Caki2 (cell line): ENCODE results near the gene GBF1. TPM values are rescaled to one million over a fixed set of nuclear protein-coding genes. Genes with fewer than 3 reads are reported as not detected.
A peak's percentile ranks its signal among the peaks of the same experiment; 100 is the strongest.

Source experiments
- DNase-seq: peaks from one replicate; pipeline ENCODE4 v3.0.0-alpha.2; 2015; ENCODE audit warnings: low read depth
- in situ Hi-C: cut with HindIII; loops from 2 replicates; pipeline ENCODE4 v1.10.0; 2016; ENCODE audit warnings: low sequenced_read_pairs, low pct_unique_long_range_greater_than_20kb, mixed read lengths
- total RNA-seq: library from RNA; depleted of rRNA; stranded (reverse); fragments of >200 nt; shearing (Covaris generic); gene quantifications from 2 replicates; pipeline ENCODE4 v1.2.3, GENCODE V29; 2014; ENCODE audit warnings: low replicate concordance

GBF1 gene
- total RNA-seq, 1 experiment from 2014 or later = 14.8 TPM

- DNase-seq = peak; percentile 85
- in situ Hi-C loops = no loop called here
These were observed 150.3 kb downstream of the GBF1 start, which contains the start of gene NFKB2 for GRCh38 chr10:102395400-102396316. TSS of gene NFKB2 (plus strand) at chr10:102395705. CDS start at chr10:102395960, 255 bp downstream.

GRCh38 chr10:102396317-102396650 is 151.0 kb downstream of the GBF1 start:
- in situ Hi-C loops = no loop called here
- no peak for DNase-seq

GRCh38 chr10:102396730-102397151 is 151.4 kb downstream of the GBF1 start:
- in situ Hi-C loops = no loop called here
- no peak for DNase-seq

- in situ Hi-C loops = no loop called here
- no peak for DNase-seq
These were observed 152.2 kb downstream of the GBF1 start for GRCh38 chr10:102397222-102398171.

DNA sequence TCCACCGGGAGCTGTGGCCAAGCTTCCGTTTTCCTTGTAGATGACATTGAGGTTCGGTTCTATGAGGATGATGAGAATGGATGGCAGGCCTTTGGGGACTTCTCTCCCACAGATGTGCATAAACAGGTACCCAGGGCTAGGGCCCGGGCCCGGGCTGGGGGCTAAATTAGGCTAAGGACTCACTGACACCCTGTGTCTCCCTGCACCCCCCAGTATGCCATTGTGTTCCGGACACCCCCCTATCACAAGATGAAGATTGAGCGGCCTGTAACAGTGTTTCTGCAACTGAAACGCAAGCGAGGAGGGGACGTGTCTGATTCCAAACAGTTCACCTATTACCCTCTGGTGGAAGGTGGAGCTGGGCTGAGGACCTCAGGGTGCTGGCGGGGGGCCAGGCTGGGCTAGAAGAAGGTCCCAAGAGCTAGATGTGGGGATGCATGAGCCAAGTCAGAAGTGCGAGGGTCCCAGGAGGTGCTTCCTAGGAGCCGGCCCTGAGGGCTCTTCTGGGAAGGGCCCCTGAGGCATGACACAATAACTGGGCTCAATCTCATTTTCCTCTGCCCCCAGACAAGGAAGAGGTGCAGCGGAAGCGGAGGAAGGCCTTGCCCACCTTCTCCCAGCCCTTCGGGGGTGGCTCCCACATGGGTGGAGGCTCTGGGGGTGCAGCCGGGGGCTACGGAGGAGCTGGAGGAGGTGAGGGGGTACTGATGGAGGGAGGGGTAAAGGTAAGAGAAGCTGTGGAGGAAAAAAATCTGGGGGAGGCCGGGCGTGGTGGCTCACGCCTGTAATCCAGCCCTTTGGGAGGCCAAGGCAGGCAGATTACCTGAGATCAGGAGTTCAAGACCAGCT is 153.1 kb downstream of the GBF1 start:
- in situ Hi-C loops = no loop called here
- no peak for DNase-seq

DNA sequence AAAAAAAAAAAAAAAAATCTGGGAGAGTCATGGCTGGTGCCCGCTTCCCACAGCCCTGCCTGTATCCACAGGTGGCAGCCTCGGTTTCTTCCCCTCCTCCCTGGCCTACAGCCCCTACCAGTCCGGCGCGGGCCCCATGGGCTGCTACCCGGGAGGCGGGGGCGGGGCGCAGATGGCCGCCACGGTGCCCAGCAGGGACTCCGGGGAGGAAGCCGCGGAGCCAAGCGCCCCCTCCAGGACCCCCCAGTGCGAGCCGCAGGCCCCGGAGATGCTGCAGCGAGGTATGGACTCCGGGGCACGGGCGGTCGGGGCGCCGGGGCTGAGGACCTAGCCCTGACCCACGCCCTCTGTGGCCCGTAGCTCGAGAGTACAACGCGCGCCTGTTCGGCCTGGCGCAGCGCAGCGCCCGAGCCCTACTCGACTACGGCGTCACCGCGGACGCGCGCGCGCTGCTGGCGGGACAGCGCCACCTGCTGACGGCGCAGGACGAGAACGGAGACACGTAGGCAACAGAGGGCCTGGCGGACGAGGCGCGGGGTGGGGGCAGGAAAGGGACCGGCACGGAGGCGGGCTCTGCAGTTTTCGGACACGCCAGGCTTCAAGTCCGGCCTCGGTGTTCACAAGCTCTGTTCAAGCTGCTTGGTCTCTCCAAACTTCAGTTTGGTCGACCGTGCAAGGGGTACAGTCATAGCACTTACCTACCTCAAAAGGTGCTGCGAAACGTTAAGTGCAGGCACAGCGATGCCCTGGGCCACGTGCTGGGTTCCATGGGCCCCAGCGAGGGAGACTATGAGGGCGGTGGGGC is 154.1 kb downstream of the GBF1 start:
- in situ Hi-C loops = no loop called here
- DNase-seq = peak; percentile 79

GRCh38 chr10:102400076-102400475 is 154.7 kb downstream of the GBF1 start:
- no peak for DNase-seq
- in situ Hi-C loops = no loop called here

DNA sequence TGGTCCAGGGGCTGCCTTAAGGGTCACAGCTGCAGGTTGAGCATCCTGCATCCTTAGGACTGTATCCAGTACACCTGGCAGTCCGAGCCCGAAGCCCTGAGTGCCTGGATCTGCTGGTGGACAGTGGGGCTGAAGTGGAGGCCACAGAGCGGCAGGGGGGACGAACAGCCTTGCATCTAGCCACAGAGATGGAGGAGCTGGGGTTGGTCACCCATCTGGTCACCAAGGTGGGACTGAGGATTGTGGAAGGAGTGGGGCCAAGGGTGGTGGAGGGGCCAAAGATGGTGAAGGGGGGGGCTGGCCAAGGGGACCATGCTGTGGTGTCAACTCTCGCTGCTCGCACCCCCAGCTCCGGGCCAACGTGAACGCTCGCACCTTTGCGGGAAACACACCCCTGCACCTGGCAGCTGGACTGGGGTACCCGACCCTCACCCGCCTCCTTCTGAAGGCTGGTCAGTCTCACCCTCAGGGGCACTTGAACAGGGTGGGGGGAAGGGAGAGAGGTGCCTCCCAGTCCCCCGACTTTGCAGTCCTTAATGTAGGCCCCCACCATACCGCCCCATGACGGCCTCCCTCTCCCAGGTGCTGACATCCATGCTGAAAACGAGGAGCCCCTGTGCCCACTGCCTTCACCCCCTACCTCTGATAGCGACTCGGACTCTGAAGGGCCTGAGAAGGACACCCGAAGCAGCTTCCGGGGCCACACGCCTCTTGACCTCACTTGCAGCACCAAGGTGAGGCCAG is 155.4 kb downstream of the GBF1 start:
- in situ Hi-C loops = no loop called here

DNA sequence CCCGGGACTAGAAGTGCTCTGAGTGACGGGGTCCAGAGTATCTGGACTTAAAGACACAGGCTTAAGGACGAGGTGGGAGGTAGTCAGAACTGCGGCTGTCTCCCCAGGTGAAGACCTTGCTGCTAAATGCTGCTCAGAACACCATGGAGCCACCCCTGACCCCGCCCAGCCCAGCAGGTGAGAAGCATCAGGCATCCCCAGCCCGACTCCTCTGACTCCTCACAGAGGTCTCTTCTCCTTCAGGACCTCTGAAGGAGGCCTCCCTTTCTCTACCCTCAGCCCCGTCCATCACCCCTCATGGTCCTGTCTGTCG is 156.0 kb downstream of the GBF1 start:
- no peak for DNase-seq
- in situ Hi-C loops = no loop called here

More for the DNA sequence above, 155.4 kb downstream of the GBF1 start:
- no peak for DNase-seq

- peak; percentile 53 for DNase-seq
- in situ Hi-C loops = no loop called here
These were observed 156.6 kb downstream of the GBF1 start for GRCh38 chr10:102401735-102402511.

DNA sequence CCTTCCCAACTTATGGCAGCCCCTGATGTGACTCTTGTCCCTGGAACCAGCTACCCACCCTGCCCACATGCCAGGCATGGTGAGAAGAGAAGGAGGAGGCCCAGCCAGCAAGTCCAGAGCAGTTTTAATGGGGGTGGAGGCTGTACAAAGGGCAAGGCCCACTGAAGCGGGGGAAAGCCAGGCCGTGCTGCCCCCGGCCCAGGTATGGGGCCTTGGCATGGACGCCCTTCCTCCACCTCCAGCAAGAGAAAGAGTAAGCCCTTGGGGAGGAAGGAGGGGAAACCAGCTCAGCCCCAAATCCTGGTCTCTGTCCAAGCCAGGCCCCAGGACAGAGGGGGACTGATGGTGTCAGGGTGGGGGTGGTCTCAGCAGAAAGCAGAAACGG is 157.2 kb downstream of the GBF1 start:
- in situ Hi-C loops = no loop called here

GRCh38 chr10:102403115-102403514 is 157.8 kb downstream of the GBF1 start:
- in situ Hi-C loops = no loop called here
- DNase-seq = no peak

More for the DNA sequence above, 157.2 kb downstream of the GBF1 start:
- DNase-seq = no peak

DNA sequence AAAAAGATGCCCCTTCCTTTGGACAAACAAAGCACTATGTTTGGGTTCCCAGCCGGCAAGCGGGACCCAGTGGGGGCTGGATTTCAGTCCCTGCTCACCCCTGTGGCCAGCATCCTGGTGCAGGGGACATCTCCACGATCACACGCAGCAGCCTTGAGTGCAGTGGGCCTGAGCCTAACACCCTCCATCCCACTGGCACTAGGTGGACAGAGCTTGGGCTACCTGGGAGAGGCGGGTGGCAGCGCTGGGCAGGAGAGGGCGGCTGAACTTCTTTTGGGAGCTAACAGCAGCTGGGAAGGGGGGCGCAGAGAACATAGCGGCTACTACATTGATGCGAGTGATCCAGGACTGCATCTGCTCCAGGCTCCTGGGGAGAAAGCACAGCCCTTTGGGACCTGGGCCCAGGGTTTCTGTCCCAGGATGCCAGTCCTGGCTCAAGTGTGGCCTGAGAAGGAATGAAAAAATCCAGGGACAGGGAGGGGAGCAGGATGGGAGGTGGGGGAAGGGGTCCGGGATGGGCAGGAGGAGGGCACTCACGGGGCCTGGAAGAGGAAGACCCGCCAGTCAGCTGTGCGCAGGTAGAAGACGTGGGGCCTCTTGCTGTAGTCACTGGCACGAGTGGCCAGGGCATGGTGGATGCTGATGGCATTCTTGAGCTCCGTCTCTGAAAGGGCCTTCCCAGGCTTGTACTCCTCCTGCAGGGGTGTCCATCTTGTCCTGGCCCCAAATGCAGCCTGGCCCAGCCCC is 159.2 kb downstream of the GBF1 start:
- in situ Hi-C loops = no loop called here

DNA sequence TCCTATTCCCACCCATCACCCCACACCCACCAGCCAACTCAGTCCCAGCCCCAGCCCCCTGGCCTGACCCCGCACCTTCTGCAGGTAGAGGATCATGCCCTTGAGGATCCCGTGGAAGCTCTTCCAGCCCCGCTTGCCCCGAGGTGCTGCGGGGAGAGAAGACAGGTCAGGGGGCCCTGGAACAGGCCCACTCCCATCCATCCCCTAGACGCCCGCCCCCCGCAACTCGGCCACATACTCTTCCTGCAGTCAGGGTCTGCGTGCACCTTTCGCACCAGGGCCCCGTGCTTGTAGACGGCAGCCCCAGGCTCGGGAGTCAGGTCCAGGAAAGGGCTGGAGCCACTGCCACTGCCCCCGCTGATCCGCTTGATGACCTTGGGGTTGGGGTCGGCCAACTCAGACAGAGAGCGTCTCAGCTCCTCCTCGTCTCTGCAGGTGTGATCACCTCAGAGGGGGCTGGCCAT is 159.8 kb downstream of the GBF1 start:
- DNase-seq = no peak
- in situ Hi-C loops = no loop called here

More for the DNA sequence above, 159.2 kb downstream of the GBF1 start:
- DNase-seq = no peak

DNA sequence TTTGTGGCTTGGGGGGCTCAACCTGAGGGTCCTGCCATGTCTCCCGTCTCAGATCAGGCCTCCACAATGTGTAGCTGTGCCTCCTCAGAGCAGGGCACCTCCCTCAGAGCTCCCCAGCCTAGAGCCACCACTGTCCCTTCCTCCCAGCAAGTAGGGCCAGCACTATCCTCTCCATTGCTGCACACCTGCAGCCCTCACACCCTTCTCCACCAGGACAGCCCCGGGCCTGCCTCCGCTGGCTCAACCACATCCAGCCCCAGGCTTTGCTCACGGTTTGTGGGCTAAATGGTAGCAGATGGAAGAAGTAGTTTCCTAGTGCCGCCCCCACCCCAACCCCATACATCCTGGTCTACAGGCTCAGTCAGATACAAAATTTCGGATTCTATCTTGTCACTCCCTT is 160.3 kb downstream of the GBF1 start:
- no peak for DNase-seq
- in situ Hi-C loops = no loop called here
